HG02678 (cell line): ENCODE results near the gene TP53.
"Not testable (repeated sequence)": the region's sequence is repeated elsewhere in the genome, so short reads cannot be mapped to it uniquely, and the experiment has no call there.

Experiments used
- ATAC-seq: cut with Tn5 transposase; IDR thresholded peaks from one replicate; pipeline ENCODE4 v1.9.1; 2021; ENCODE audit warnings: mild to moderate bottlenecking, moderate library complexity; ENCODE audit not compliant: unreplicated experiment

The TP53 gene

GRCh38 chr17:7676533-7676932, 10.8 kb downstream of the TP53 start:
- ATAC-seq: no peak

- ATAC-seq: no peak
Observed at GRCh38 chr17:7674934-7675333, 12.4 kb downstream of the TP53 start.

- ATAC-seq: no peak
Observed at GRCh38 chr17:7673239-7673638, 14.1 kb downstream of the TP53 start.

GRCh38 chr17:7668482-7668881, 18.8 kb downstream of the TP53 start:
- no peak for ATAC-seq

GRCh38 chr17:7667656-7668406, 19.5 kb downstream of the TP53 start:
- no peak for ATAC-seq

GRCh38 chr17:7656958-7657609, 30.2 kb downstream of the TP53 start:
- no peak for ATAC-seq

GRCh38 chr17:7655541-7655840, 31.8 kb downstream of the TP53 start:
- no peak for ATAC-seq

- no peak for ATAC-seq
Observed at GRCh38 chr17:7654832-7655540, 32.3 kb downstream of the TP53 start.

GRCh38 chr17:7652388-7653356, 34.6 kb downstream of the TP53 start:
- no peak for ATAC-seq

- no peak for ATAC-seq
Observed at GRCh38 chr17:7651665-7652387, 35.5 kb downstream of the TP53 start.

GRCh38 chr17:7651097-7651664, 36.1 kb downstream of the TP53 start:
- ATAC-seq: no peak

- ATAC-seq: peak; percentile 39
Observed at GRCh38 chr17:7650509-7651096, 36.7 kb downstream of the TP53 start, which contains the start of gene ATP1B2. Gene ATP1B2 (plus strand): TSS chr17:7650926. CDS start chr17:7651519, 593 bp downstream.

GRCh38 chr17:7647018-7647417, 40.3 kb downstream of the TP53 start:
- no peak for ATAC-seq

- ATAC-seq: no peak
Observed at GRCh38 chr17:7646457-7646856, 40.8 kb downstream of the TP53 start.

- ATAC-seq: no peak
Observed at GRCh38 chr17:7644775-7645174, 42.5 kb downstream of the TP53 start.

GRCh38 chr17:7641635-7642034, 45.7 kb downstream of the TP53 start:
- not testable (repeated sequence) for ATAC-seq

GRCh38 chr17:7640783-7641182, 46.5 kb downstream of the TP53 start:
- no peak for ATAC-seq

GRCh38 chr17:7636163-7636562, 51.1 kb downstream of the TP53 start:
- ATAC-seq: no peak

- ATAC-seq: no peak
Observed at GRCh38 chr17:7634384-7634783, 52.9 kb downstream of the TP53 start.
